Stimulated activated naive CD4-positive, alpha-beta T cell treated with Interleukin-2 at 50 U/mL for 16 hours (primary cell): ENCODE data around the gene ABHD17C.
"Not testable (repeated sequence)": the region's sequence is repeated elsewhere in the genome, so short reads cannot be mapped to it uniquely, and the experiment has no call there.

Experiments used
- DNase-seq: peaks from one replicate; lab custom pipeline; 2025; lab: John Stamatoyannopoulos, UW

ABHD17C gene

GRCh38 chr15:80695099-80695910 is at the start of gene ABHD17C:
TSS of gene ABHD17C (plus strand) at chr15:80695310. CDS start at chr15:80695430, 120 bp downstream.
- DNase-seq, result peak; percentile 26

GRCh38 chr15:80645494-80646065 is 49.5 kb upstream of the ABHD17C start:
- no peak for DNase-seq

- DNase-seq, result not testable (repeated sequence)
Observed at GRCh38 chr15:80647424-80647823, 47.7 kb upstream of the ABHD17C start.

- no peak for DNase-seq
Observed at GRCh38 chr15:80654299-80654698, 40.8 kb upstream of the ABHD17C start.

GRCh38 chr15:80659375-80659774 is 35.7 kb upstream of the ABHD17C start:
- DNase-seq, result no peak

- no peak for DNase-seq
Observed at GRCh38 chr15:80660119-80660518, 35.0 kb upstream of the ABHD17C start.

- no peak for DNase-seq
Observed at GRCh38 chr15:80662129-80662528, 33.0 kb upstream of the ABHD17C start.

GRCh38 chr15:80662757-80663553 is 32.2 kb upstream of the ABHD17C start:
- DNase-seq, result no peak

GRCh38 chr15:80665151-80665550 is 30.0 kb upstream of the ABHD17C start:
- DNase-seq, result no peak

GRCh38 chr15:80667936-80668335 is 27.2 kb upstream of the ABHD17C start:
- DNase-seq, result no peak

GRCh38 chr15:80668546-80669236 is 26.4 kb upstream of the ABHD17C start:
- no peak for DNase-seq

- DNase-seq, result no peak
Observed at GRCh38 chr15:80669663-80670273, 25.3 kb upstream of the ABHD17C start.

- DNase-seq, result no peak
Observed at GRCh38 chr15:80673561-80674244, 21.4 kb upstream of the ABHD17C start.

GRCh38 chr15:80674245-80674614 is 20.9 kb upstream of the ABHD17C start:
- no peak for DNase-seq

- DNase-seq, result no peak
Observed at GRCh38 chr15:80677041-80677440, 18.1 kb upstream of the ABHD17C start.

GRCh38 chr15:80679167-80679803 is 15.8 kb upstream of the ABHD17C start:
- DNase-seq, result no peak

- no peak for DNase-seq
Observed at GRCh38 chr15:80679804-80680175, 15.3 kb upstream of the ABHD17C start.

GRCh38 chr15:80682201-80682600 is 12.9 kb upstream of the ABHD17C start:
- no peak for DNase-seq

- no peak for DNase-seq
Observed at GRCh38 chr15:80684697-80685096, 10.4 kb upstream of the ABHD17C start.

GRCh38 chr15:80685628-80686027 is 9.5 kb upstream of the ABHD17C start:
- DNase-seq, result no peak

- DNase-seq, result no peak
Observed at GRCh38 chr15:80689294-80689693, 5.8 kb upstream of the ABHD17C start.
